B cell (primary cell): ENCODE data around the gene RGS10. TPM values are rescaled to one million over a fixed set of nuclear protein-coding genes. Genes with fewer than 3 reads are reported as not detected.

Experiments used
- ATAC-seq: fragments of 200-7000 bp; cut with Tn5 transposase; one replicate; pipeline ENCODE4 v1.10.0; 2021; ENCODE audit warnings: low read depth, mild to moderate bottlenecking, moderate number of reproducible peaks, moderate library complexity
- CTCF ChIA-PET: fragments of 350-600 bp; sonication (Branson Sonifier 250); formaldehyde crosslinking; loops from one replicate; lab custom pipeline; 2021; ENCODE audit warnings: antibody characterized with exemption, inconsistent platforms; lab: Charles Lee
- POLR2A ChIA-PET: fragments of 350-600 bp; sonication (Branson Sonifier 250); formaldehyde crosslinking; loops from one replicate; lab custom pipeline; 2021; ENCODE audit warnings: antibody characterized with exemption; lab: Charles Lee
- DNase-seq: peaks from one replicate; pipeline ENCODE4 v3.0.0; 2013
- H2AFZ ChIP-seq: 2 replicates; pipeline ENCODE4 v1.6.1; 2012; ENCODE audit warnings: mild to moderate bottlenecking, low read depth, low read length; ENCODE audit not compliant: insufficient read depth, poor library complexity, severe bottlenecking
- H3K27ac ChIP-seq, 2 donors: 1 replicate in 1 of 2; 2 replicates in 1 of 2; pipeline ENCODE4 v1.5.1; 2012 to 2013; ENCODE audit warnings: low read length in 2 of 2, mild to moderate bottlenecking in 2 of 2, moderate library complexity in 1 of 2
- H3K27me3 ChIP-seq, 4 experiments: fragments of 200-600 bp in 1 of 4; sonication (generic) in 1 of 4; replicated peaks in 1 of 4; 1 replicate in 2 of 4; 2 replicates in 2 of 4; pipeline versions ENCODE4 v1.6.1 to v1.7.0; 2013 to 2016; ENCODE audit warnings: low read length in 3 of 4, mild to moderate bottlenecking in 2 of 4, mixed read lengths in 1 of 4, moderate library complexity in 1 of 4; ENCODE audit not compliant: insufficient read depth in 4 of 4, control insufficient read depth in 3 of 4; ENCODE audit errors: control extremely low read depth in 1 of 4
- H3K36me3 ChIP-seq, 2 experiments: replicated peaks in 1 of 2; 1 replicate in 1 of 2; 2 replicates in 1 of 2; pipeline versions ENCODE4 v1.6.1 to v1.7.1; 2013; ENCODE audit warnings: low read length in 1 of 2; ENCODE audit not compliant: insufficient read depth in 2 of 2, control insufficient read depth in 1 of 2; ENCODE audit errors: control extremely low read depth in 1 of 2, extremely low read depth in 1 of 2
- H3K4me1 ChIP-seq, 2 donors: fragments of 200-600 bp in 1 of 2; sonication (generic) in 1 of 2; 1 replicate in 1 of 2; 2 replicates in 1 of 2; pipeline versions ENCODE4 v1.5.1 to v1.6.1; 2013 to 2017; ENCODE audit warnings: low read length in 2 of 2; ENCODE audit not compliant: control insufficient read depth in 2 of 2, insufficient read depth in 2 of 2
- H3K4me2 ChIP-seq: replicated peaks from 2 replicates; pipeline ENCODE3; 2012; ENCODE audit warnings: mild to moderate bottlenecking, low read depth, low read length; ENCODE audit not compliant: poor library complexity, severe bottlenecking
- H3K4me3 ChIP-seq, 5 experiments: fragments of 200-600 bp in 1 of 5; sonication (generic) in 1 of 5; 1 replicate in 3 of 5; 2 replicates in 2 of 5; pipeline versions ENCODE4 v1.5.1 to v1.7.0; 2011 to 2016; ENCODE audit warnings: low read length in 4 of 5, mild to moderate bottlenecking in 4 of 5, low read depth in 2 of 5, control low read depth in 1 of 5, moderate library complexity in 1 of 5; ENCODE audit not compliant: insufficient read depth in 1 of 5; ENCODE audit errors: control extremely low read depth in 1 of 5, extremely low read depth in 1 of 5
- H3K79me2 ChIP-seq: fragments of 200-600 bp; sonication (generic); one replicate; pipeline ENCODE4 v1.6.0; 2016; ENCODE audit warnings: low read length; ENCODE audit not compliant: control insufficient read depth, insufficient read depth
- H3K9ac ChIP-seq: fragments of 200-600 bp; sonication (generic); 2 replicates; pipeline ENCODE4 v1.6.1; 2017; ENCODE audit warnings: mild to moderate bottlenecking, low read length, moderate library complexity
- H3K9me3 ChIP-seq, 3 donors: one replicate each; pipeline versions ENCODE4 v1.6.1 to v1.7.1; 2013; ENCODE audit warnings: low read length in 2 of 3; ENCODE audit not compliant: control insufficient read depth in 2 of 3, insufficient read depth in 1 of 3; ENCODE audit errors: control extremely low read depth in 1 of 3
- H4K20me1 ChIP-seq: 2 replicates; pipeline ENCODE4 v1.6.0; 2012; ENCODE audit warnings: mild to moderate bottlenecking, low read length; ENCODE audit not compliant: insufficient read depth, control insufficient read depth, poor library complexity, severe bottlenecking
- H3K27ac Mint-ChIP-seq: one replicate; pipeline ENCODE4 v1.8.0; 2021; ENCODE audit warnings: mixed read lengths
- H3K27me3 Mint-ChIP-seq: one replicate; pipeline ENCODE4 v1.8.0; 2021; ENCODE audit warnings: mixed read lengths
- H3K4me1 Mint-ChIP-seq: one replicate; pipeline ENCODE4 v1.8.0; 2021; ENCODE audit warnings: mixed read lengths
- H3K4me3 Mint-ChIP-seq: one replicate; pipeline ENCODE4 v1.8.0; 2021; ENCODE audit warnings: mixed read lengths
- H3K9me3 Mint-ChIP-seq: one replicate; pipeline ENCODE4 v1.8.0; 2022; ENCODE audit warnings: mixed read lengths; ENCODE audit not compliant: insufficient read depth
- EZH2 ChIP-seq: IDR thresholded peaks from 2 replicates; pipeline ENCODE4 v1.6.1; 2012; ENCODE audit warnings: borderline replicate concordance, low read depth, mild to moderate bottlenecking, moderate library complexity, low read length; ENCODE audit not compliant: insufficient read depth, poor library complexity, severe bottlenecking
- WGBS: methylation state at CpG from one replicate; pipeline ENCODE4 v1.1.5; 2013; ENCODE audit warnings: missing lambda C conversion rate; ENCODE audit not compliant: insufficient coverage; 5-methylcytosine and 5-hydroxymethylcytosine counted together
- intact Hi-C: fragments of 100-400 bp; cut with micrococcal nuclease; formaldehyde crosslinking; loops from one replicate; pipeline ENCODE4 v1.10.0; 2022
- polyA plus RNA-seq: library from polyadenylated mRNA; depleted of rRNA; stranded (reverse); fragments of >200 nt; gene quantifications from 2 replicates; pipeline ENCODE4 v1.2.3, GENCODE V29; 2012
- total RNA-seq, 2 donors: library from RNA; stranded (reverse); fragments of 120-200 nt in 1 of 2; gene quantifications; 1 replicate in 1 of 2; 2 replicates in 1 of 2; pipeline versions ENCODE4 v1.2.3 to v1.2.4, GENCODE V29; 2013 to 2022
- TF ChIP-seq, protein P1 (sequence below): fragments of 200-600 bp; IDR thresholded peaks from one replicate; pipeline ENCODE4 v1.8.0; 2022; ENCODE audit warnings: antibody characterized with exemption, mild to moderate bottlenecking

The RGS10 gene
- total and polyA plus RNA-seq, 2 donors (not counting 1 experiment from before 2014, with no cell fraction given): 10.9 to 20.3 TPM

DNA sequence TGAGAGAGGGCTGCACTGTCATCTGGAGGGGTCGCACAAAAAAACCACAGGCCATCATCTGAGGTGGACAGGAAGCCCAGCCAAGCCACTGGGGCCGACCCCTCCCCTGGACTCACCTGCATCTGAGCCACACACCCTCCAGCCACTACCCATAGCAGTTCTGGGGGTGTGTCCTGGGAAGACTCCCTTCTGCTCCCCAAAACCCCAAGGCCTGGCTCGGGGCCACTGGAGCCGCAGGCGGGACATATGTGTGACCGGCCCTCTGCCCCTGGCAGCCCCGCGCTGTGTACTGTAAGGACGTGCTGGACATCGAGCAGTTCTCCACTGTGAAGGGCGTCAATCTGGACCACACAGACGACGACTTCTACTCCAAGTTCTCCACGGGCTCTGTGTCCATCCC lies 90.1 kb downstream of the RGS10 start:
- CTCF ChIA-PET: interaction anchor here (0.8 kb wide), 1 partner anchor 8 kb away, joined by 3 read pairs; no protein-coding TSS in a partner anchor

DNA sequence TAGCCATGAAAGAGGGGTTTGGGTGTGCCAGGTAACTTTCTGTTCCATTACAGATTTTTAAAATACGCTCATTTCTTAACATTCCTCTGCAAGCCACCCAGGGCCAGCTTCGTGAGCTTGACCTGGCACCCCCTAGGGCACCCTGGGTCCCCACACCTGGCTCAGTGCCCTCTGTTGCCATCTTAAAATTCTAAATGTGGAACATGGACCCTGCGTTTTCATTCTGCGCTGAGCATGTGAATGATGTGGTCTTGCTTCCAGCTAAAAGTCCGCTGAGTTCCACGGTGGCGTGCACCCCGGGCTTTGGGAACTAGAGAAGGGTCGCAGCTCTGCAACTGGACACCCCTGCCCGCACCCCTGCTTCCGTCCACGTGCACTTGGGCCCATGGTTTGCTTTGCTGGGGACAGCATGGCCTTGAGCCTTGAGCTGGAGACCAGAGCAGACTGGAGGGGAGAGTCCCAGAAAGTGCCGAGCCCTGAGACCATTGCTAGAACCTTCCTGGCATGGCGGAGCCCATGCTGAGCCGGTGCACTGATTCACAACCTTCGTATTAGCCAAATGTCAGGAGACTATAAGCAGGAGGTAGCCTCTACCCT lies 91.1 kb downstream of the RGS10 start:
- Histone ChIP-seq H3K4me1 (peaks cover 16 to 25% of the 10 kb centered on the region in 2 donors), H4K20me1 (peaks cover 5% of the 10 kb centered on the region), H3K27ac (no peak overlapping the region), H3K79me2 (no peaks in the 10 kb centered on the region), H3K9me3 (no peaks in the 10 kb centered on the region), H2AFZ (no peak overlapping the region), H3K4me3 (no peak overlapping the region), H3K9ac (no peak overlapping the region), H3K4me2 (no peak overlapping the region), H3K27me3 (no peaks in the 10 kb centered on the region), H3K36me3 (peaks cover 0 to 46% of the 10 kb centered on the region in 2 experiments)
- Mint-ChIP-seq H3K4me1 (peaks cover 25% of the 10 kb centered on the region), H3K4me3 (no peak overlapping the region), H3K9me3 (no peaks in the 10 kb centered on the region), H3K27me3 (no peaks in the 10 kb centered on the region), H3K27ac (no peak overlapping the region)
- DNase-seq (no peak), ATAC-seq (no peak)
- POLR2A ChIA-PET: no interaction called here
- TF ChIP-seq, protein P1, sequence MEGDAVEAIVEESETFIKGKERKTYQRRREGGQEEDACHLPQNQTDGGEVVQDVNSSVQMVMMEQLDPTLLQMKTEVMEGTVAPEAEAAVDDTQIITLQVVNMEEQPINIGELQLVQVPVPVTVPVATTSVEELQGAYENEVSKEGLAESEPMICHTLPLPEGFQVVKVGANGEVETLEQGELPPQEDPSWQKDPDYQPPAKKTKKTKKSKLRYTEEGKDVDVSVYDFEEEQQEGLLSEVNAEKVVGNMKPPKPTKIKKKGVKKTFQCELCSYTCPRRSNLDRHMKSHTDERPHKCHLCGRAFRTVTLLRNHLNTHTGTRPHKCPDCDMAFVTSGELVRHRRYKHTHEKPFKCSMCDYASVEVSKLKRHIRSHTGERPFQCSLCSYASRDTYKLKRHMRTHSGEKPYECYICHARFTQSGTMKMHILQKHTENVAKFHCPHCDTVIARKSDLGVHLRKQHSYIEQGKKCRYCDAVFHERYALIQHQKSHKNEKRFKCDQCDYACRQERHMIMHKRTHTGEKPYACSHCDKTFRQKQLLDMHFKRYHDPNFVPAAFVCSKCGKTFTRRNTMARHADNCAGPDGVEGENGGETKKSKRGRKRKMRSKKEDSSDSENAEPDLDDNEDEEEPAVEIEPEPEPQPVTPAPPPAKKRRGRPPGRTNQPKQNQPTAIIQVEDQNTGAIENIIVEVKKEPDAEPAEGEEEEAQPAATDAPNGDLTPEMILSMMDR: no peak
- TF ChIP-seq EZH2: no peak
- intact Hi-C loops: no loop called here
- CTCF ChIA-PET: interaction anchor here (0.8 kb wide), 1 partner anchor 38 kb away, joined by 3 read pairs; no protein-coding TSS in a partner anchor
- WGBS: 94% methylated on average over 16 of the region's 16 CpGs

More for the DNA sequence above, 90.1 kb downstream of the RGS10 start:
- no peak overlapping the region for H3K4me3 Mint-ChIP-seq
- no peak overlapping the region for H3K27ac Mint-ChIP-seq
- TF ChIP-seq EZH2: no peak
- TF ChIP-seq, protein P1: no peak
- H3K4me1 Mint-ChIP-seq: peaks cover 25% of the 10 kb centered on the region
- Histone ChIP-seq H3K79me2 (no peaks in the 10 kb centered on the region), H3K27ac (no peak overlapping the region), H3K4me1 (peaks cover 16 to 25% of the 10 kb centered on the region in 2 donors), H3K9me3 (no peaks in the 10 kb centered on the region), H3K4me2 (no peak overlapping the region), H3K36me3 (peaks cover 0 to 41% of the 10 kb centered on the region in 2 experiments), H4K20me1 (peaks cover 5% of the 10 kb centered on the region), H3K4me3 (no peak overlapping the region), H3K27me3 (no peaks in the 10 kb centered on the region), H3K9ac (no peak overlapping the region), H2AFZ (no peak overlapping the region)
- no peaks in the 10 kb centered on the region for H3K9me3 Mint-ChIP-seq
- H3K27me3 Mint-ChIP-seq: no peaks in the 10 kb centered on the region
- WGBS: 97% methylated on average over 14 of the region's 14 CpGs
- no peak for DNase-seq
- POLR2A ChIA-PET: no interaction called here
- intact Hi-C loops: no loop called here
- ATAC-seq: no peak
